GM19025 (cell line): ENCODE data around the gene MYO16.
A peak's percentile ranks its signal among the peaks of the same experiment; 100 is the strongest.
"Not testable (repeated sequence)": the region's sequence is repeated elsewhere in the genome, so short reads cannot be mapped to it uniquely, and the experiment has no call there.

Source experiments
- ATAC-seq: cut with Tn5 transposase; IDR thresholded peaks from one replicate; pipeline ENCODE4 v1.9.1; 2021; ENCODE audit warnings: mild to moderate bottlenecking, low read depth, moderate library complexity; ENCODE audit not compliant: unreplicated experiment

Gene MYO16

DNA sequence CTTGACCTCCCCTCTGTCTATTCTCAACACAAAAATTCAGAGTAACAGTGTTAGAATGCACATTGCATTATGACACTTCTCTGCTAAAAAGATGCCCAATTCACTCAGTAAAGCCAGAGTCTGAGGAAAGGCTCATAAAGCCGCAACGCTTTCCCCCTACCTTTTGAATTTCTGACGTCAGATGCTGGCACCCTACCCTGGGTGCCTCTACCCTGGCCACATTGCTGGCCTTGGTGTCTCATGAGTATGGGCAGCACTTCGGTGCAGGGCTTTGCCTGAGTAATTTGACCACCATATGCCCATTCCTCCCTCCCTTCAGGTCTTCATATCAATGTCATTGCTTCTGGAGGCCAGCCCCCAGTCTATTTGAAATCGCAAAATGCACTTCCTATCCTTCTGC is 229.3 kb downstream of the MYO16 start:
- ATAC-seq, result no peak

DNA sequence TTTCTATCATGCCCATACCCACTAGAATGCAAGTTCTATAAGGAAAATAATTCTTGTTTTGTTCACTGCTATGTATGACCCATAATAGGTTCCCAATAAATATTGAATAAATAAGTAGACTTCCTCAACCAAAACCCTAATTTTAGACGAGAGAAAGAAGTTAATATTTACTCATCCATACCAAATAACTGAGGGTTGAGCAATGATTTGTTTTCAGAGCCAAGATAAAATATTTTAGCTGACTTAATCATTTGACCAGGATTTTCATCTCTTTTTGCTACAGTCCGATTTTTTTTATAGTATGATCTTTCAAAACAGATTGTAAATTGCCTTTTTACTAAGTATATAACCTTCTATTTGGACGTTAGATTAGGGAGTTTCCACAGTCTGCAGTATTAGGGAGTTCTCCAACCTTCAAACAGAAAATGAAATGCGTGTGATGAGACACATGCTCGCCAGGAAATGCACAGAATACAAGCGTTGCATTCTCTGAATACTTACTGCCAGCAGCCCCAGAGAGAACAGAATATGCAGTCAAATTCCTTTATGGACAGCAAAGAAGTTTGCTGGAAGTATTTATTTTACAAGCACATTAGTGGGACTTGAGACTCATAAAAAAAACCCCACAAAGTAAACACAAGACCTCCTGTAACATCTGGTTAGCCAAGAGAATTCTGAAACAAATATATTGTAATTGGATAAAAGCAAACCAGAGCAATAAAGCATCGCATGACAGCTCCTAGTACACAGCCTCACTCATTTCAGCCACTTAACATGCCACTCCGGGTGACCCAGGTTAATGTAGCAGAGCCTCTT is 230.0 kb downstream of the MYO16 start:
- ATAC-seq, result no peak

- no peak for ATAC-seq
Observed at GRCh38 chr13:108860418-108860817, 231.0 kb downstream of the MYO16 start.

DNA sequence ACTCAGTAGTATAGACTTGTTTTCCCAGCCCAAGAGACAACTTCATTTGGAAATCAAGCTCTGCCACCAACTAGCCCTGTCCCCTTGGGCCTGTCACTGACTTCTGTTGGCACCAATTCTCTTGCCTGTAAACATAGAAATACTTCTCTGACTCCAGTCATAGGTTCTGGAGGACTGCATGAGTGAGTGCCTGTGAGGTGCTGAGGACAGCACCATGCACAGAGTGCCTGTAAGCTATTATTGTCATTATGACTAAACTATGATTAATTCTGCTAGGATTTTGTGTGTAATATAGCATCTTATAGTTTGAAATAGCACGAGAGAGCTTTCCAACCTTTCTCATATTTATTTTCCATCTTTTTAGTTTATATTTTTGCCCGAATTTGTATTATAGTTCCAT is 247.9 kb downstream of the MYO16 start:
- ATAC-seq, result no peak

DNA sequence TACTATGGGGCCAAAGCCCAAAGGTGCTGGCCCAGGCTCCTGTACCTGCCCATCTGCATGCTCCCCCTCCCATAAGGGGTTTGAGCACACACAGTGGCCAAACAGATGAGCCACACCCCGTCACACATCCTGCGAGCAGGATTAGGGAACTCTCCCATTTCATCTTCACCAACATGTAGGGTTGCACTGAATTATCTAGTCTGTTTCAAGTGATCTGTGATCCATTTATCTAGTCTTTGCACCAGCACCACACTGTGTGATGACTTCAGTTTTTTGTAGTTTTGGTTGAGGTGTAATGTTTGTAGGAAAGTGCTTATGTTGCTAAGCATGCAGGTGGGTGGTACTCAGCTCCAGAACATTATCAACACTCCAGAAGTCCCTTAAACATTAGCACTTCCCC is 249.3 kb downstream of the MYO16 start:
- no peak for ATAC-seq

DNA sequence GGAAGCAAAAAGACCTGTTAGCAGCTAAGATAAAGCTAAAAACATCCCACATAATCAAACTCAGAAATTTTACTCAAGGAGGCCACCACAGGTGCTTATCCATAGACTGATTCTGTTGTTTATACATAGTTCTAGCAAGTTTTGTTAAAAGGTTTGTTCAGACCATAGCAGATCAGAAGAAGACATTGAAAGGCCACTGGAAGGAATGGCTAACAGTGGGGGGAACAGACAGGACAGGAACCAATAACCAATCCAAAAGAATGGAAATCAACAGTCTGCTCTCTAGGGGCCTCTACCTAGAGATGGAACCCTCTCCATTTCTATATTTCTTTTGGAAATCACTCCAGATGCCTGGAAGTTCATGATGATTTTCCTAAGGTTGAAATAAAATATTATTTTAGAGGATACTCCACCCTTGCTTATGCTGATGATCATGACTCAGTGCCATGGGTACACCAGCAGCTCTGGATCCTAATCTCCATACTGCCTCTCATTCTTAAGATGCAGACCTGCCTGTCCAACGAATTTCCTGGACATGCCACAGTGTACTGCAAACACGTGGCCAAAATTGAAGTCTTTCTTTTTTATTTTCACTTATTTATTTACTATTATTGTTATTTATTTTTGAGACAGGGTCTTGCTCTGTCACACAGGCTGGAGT is 260.0 kb downstream of the MYO16 start:
- no peak for ATAC-seq

- ATAC-seq, result no peak
Observed at GRCh38 chr13:108895220-108895704, 265.9 kb downstream of the MYO16 start.

- ATAC-seq, result no peak
Observed at GRCh38 chr13:108897955-108898354, 268.5 kb downstream of the MYO16 start.

DNA sequence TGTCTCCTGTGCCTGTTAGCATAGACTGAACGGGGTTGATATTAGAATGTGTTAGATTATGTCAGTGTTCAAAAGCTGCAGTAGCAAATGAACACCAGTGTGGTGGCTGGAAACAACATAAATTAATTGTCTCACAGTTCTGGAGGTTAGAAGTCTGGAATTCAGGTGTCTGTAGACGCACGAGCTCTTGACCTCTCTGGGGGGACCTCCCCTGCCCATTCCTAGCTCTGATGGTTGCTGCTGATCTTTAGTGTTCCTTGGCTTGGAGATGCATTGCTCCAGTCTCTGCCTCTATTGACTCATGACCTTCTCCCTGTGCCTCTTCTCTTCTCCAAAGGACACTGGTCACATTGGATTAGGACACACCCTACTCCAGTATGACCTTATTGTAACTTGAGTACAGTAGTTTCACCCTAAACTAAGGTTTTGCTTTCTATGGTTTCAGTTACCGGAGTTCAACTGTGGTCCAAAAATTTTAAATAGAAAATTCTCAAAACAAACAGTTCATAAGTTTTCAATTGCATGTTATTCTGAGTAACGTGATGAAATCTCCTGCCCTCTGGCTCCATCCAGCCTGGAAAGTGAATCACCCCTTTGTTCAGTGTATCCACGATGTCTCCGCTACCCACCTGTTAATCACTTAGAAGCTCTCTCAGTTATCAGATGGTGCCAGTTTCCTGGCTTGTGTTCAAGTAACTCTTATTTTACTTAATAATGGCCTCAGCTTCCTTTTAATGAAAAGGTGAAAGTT is 273.2 kb downstream of the MYO16 start:
- no peak for ATAC-seq

DNA sequence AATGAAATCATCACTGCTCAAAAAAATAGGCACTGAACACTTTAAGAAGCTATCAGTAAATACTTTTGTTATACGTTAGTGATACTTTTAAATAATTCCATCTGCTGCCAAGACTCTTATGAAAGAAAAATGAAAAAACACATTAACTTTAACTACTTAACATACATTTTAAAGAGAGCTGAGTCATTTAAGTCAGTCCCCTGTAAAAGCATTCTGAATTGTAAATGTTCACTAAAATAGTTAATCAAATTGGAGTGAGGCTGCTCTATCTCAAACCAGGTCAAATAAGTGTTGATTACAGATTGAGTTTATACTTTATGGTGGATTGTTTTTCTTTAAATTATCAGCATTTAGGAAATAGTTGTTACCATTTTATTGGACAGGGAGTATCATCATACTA is 274.2 kb downstream of the MYO16 start:
- ATAC-seq, result no peak

DNA sequence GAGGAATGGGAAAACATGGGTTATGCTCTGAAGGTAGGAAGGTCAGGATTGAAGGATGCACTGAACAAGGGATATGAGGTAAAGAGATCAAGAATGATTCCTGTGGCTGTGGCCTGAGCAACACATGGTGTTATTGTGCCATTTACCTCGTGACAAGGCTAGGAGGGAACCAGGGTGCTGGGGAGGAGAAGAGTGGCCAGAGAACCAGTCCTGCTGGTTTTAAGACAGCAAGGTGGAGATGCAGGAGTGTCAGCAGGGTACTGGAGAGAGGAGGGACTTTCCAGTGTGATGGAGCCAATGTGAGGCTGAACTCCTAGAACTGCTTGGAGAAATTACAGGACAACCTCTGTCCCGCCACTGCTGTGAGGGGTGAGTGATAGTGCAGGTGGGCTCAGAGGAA is 282.4 kb downstream of the MYO16 start:
- no peak for ATAC-seq

- ATAC-seq, result not testable (repeated sequence)
Observed at GRCh38 chr13:108913731-108914130, 284.3 kb downstream of the MYO16 start.

DNA sequence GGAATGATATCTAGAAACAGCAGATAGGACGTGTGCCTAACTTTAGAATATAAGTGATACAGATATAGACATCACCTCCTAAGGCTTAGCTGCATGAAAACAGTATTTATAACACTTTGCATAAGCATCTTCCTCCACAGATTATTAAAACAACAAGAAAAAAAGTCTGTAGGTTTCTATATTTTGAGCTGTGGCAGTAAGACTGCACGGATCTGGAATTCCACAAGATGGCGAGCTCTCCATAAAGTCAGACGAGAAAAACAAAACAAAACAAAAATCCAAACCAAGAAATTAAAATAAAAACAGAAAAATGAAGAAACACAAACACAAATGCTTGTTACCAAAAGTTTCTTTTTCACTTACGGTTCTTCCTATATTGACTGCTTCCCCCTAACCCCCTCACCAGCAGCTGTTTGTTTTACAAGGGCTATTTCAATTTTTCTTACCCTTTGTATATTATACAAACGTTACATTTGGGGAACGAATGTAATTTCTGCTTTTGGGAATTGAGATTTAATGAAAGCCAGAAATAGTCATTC is 285.8 kb downstream of the MYO16 start:
- no peak for ATAC-seq

GRCh38 chr13:108915634-108916512 is 286.5 kb downstream of the MYO16 start:
- peak; percentile 79 for ATAC-seq

- ATAC-seq, result no peak
Observed at GRCh38 chr13:108917581-108917980, 288.2 kb downstream of the MYO16 start.

DNA sequence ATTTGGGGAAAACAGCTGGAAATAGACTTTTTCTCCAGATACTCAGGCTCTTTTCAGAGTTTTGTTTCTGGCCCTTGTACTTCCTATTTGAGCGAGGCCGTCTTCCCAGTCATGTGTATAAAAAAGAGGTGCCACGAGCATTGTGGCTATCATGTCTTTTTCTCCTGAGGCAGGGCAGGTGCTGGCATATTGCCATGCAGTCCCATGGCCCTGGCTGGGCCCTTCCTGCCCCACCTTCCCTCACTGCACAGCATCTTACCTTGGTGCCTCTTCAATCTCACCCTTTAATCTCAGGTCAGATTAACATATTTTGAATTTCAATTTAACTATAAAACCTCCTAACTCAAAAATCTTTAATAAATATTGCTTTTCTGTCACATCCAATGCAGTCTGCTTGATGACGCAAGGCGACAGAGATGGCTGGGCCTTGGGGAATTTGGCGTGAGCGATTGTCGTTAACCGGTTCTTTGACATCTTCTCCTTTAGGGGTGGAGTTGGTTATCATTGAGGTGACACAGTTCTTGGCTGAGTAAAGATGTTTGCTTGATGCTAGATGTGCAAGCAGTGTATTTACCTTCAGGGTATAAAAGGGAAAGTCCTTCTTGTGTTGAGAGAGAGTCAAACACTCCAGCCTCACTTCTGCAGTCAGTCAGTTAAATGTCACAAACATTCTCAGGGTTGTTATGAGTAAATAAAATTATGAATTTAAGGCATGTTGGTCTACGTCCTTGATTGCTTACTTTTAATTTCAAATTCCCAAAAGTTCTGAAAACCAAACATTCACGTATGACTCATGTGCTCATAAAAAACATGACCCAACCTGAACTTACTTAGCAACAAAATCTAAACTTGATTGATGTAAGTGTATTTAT is 289.9 kb downstream of the MYO16 start:
- ATAC-seq, result no peak

- ATAC-seq, result no peak
Observed at GRCh38 chr13:108920137-108920536, 290.7 kb downstream of the MYO16 start.

- ATAC-seq, result no peak
Observed at GRCh38 chr13:108921238-108921637, 291.8 kb downstream of the MYO16 start.

- ATAC-seq, result no peak
Observed at GRCh38 chr13:108922108-108922507, 292.7 kb downstream of the MYO16 start.
